PFSK-1 (cell line): ENCODE data around the gene MAGEL2.

Source experiments
- FOXP2 ChIP-seq: optimal IDR thresholded peaks from 2 replicates; pipeline ENCODE3; 2011; ENCODE audit warnings: borderline replicate concordance, control low read depth, inconsistent platforms; ENCODE audit not compliant: insufficient read depth; ENCODE audit errors: extremely low read length, extremely low read depth
- POLR2AphosphoS5 ChIP-seq: IDR thresholded peaks from 2 replicates; pipeline ENCODE4 v1.6.1; 2012; ENCODE audit warnings: low read depth, mild to moderate bottlenecking, control low read depth, low read length, moderate library complexity
- SIN3A ChIP-seq: IDR thresholded peaks from 2 replicates; pipeline ENCODE4 v1.6.1; 2012; ENCODE audit warnings: mild to moderate bottlenecking, low read length, moderate library complexity, borderline replicate concordance; ENCODE audit not compliant: insufficient read depth
- TAF1 ChIP-seq: IDR thresholded peaks from 2 replicates; pipeline ENCODE4 v1.6.1; 2012; ENCODE audit warnings: low read length, control low read depth, borderline replicate concordance; ENCODE audit not compliant: insufficient read depth
- TF ChIP-seq, protein P1 (sequence below), 2 experiments: IDR thresholded peaks; 2 replicates each; pipeline versions ENCODE4 v1.6.1 to v1.8.0; 2011 to 2012; ENCODE audit warnings: low read depth in 2 of 2, low read length in 2 of 2, control low read depth in 1 of 2, inconsistent platforms in 1 of 2, mild to moderate bottlenecking in 1 of 2, moderate library complexity in 1 of 2; ENCODE audit not compliant: insufficient read depth in 1 of 2

MAGEL2 gene

DNA sequence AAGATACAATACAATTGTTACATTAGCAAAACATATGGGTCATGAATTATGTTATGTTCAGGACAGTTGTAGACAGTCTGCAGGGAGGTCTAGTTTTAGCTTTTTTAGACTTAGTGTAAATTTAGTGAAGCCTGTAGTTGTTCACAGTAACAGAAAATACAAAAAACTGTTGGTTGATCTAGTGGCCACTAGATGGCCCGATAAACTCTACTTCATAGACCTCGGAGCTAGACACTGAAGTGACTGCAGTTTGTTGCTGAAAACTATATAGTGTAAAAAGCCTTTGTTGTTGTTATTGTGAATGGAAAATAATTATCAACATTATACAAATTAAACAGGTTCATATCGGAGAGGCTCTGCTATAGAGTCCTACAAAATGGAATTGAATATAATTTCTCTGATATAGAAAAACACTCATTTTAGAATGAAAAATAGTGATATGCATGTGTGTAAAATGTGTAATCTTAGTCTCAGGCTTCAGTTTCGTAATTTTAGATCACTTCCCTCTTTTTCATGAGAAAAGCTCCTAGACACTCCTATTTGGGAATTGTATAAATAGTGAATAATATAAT, 18.3 kb downstream of the MAGEL2 start:
- no peak for TF ChIP-seq TAF1
- TF ChIP-seq POLR2AphosphoS5 = no peak
- TF ChIP-seq, protein P1, sequence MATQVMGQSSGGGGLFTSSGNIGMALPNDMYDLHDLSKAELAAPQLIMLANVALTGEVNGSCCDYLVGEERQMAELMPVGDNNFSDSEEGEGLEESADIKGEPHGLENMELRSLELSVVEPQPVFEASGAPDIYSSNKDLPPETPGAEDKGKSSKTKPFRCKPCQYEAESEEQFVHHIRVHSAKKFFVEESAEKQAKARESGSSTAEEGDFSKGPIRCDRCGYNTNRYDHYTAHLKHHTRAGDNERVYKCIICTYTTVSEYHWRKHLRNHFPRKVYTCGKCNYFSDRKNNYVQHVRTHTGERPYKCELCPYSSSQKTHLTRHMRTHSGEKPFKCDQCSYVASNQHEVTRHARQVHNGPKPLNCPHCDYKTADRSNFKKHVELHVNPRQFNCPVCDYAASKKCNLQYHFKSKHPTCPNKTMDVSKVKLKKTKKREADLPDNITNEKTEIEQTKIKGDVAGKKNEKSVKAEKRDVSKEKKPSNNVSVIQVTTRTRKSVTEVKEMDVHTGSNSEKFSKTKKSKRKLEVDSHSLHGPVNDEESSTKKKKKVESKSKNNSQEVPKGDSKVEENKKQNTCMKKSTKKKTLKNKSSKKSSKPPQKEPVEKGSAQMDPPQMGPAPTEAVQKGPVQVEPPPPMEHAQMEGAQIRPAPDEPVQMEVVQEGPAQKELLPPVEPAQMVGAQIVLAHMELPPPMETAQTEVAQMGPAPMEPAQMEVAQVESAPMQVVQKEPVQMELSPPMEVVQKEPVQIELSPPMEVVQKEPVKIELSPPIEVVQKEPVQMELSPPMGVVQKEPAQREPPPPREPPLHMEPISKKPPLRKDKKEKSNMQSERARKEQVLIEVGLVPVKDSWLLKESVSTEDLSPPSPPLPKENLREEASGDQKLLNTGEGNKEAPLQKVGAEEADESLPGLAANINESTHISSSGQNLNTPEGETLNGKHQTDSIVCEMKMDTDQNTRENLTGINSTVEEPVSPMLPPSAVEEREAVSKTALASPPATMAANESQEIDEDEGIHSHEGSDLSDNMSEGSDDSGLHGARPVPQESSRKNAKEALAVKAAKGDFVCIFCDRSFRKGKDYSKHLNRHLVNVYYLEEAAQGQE (IDR thresholded peaks at IDR 0.05; ENCODE audit: insufficient read depth in 1 of 2, low read depth in 2 of 2, low read length in 2 of 2) = no peak
- TF ChIP-seq SIN3A = no peak
- TF ChIP-seq FOXP2 = no peak

DNA sequence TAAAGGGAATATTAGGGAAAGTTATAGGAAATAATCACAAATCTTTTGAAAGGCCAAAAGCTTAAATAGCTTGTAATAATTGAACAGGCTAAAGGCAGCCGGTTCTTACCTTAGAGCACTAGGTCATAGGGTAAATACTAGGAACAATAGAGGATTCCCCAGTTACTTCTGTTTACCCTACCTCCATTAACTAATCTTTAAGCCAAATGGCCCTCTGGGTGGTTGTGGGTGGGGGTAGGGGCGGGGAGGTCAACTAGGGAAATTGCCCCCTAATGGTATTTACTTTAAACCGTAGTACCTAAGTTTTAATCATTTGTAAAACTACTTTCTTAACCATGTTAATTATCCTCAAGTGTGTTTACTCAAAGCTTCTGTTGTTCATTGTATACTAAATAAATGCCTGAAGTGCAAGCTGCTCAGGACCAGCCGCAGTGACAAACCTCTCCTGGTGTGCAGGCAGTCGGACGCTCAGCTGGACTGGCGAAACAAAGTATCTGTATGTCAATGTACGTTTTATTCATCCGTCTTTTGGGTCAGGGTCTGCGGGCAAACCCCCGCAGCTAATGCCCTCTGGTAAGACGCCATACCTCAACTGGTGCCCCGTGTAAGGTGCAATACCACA, 18.9 kb downstream of the MAGEL2 start:
- TF ChIP-seq TAF1 (no peak), POLR2AphosphoS5 (no peak), SIN3A (no peak), FOXP2 (no peak)
- TF ChIP-seq, protein P1 (IDR thresholded peaks at IDR 0.05; ENCODE audit: insufficient read depth in 1 of 2, low read depth in 2 of 2, low read length in 2 of 2) = no peak

DNA sequence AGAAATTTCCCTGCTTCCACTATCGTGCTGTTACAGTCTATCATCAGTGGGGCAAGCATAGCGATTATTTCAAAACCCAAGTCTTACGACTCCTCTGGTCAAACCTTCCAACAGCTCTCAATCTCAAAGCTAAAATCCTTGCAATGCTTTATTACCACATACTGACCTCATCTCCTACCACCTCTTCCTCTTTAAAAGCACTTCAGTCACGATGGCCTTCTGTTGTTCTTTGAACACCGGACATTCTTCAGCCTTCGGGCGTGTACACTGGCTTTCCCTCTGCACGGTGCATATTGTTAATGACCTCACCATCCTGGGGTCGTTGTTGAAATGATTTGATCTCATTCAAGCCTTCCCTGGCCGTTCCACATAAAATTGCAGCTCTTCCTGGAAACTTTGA, 31.1 kb downstream of the MAGEL2 start:
- TF ChIP-seq, protein P1 (IDR thresholded peaks at IDR 0.05; ENCODE audit: insufficient read depth in 1 of 2, low read depth in 2 of 2, low read length in 2 of 2) = no peak
- TF ChIP-seq SIN3A (no peak), TAF1 (no peak), FOXP2 (no peak), POLR2AphosphoS5 (no peak)

DNA sequence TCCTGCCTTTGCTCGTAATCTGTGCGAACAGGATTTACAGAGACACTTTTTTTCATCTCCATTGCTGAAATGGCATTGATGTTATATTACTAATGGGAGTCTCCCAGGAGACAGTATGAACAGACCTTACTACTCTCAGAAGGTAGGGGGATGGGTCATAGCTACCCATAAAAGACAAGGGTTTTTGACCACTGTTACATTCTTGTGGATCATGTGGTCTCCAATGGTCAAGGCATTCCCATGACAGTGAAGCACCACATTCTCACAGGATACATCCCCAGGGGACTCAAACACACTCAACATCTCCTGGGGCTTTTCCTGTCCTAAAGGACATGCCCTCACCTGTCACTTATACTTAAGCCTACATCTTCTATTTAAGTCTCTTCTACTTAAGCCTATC, 41.4 kb downstream of the MAGEL2 start:
- TF ChIP-seq SIN3A = no peak

DNA sequence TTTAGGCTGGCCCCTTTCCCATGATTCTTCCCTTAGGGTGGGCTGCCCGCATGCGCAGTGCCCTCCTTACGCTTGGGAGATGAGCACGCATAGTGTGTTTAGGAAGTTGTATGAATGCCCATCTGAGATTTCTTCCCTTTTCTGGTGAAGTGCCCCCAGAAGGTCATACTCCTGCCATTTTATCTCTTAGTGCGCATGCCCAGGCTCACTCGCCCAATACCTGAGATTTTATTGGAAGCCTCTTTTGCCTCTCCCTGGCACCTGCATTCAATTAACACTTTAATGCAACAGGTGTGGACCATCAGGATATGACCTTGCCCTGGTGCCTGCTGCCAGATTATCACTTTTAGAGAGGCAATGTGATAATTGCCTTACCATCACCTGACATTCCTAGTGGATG, 45.5 kb downstream of the MAGEL2 start:
- no peak for TF ChIP-seq TAF1
- TF ChIP-seq SIN3A = no peak
- TF ChIP-seq POLR2AphosphoS5 = no peak
- TF ChIP-seq FOXP2 = no peak
- TF ChIP-seq, protein P1 (IDR thresholded peaks at IDR 0.05; ENCODE audit: insufficient read depth in 1 of 2, low read depth in 2 of 2, low read length in 2 of 2) = no peak
